Natural killer cell (primary cell): ENCODE results near the gene RBBP8NL. TPM values are rescaled to one million over a fixed set of nuclear protein-coding genes. Genes with fewer than 3 reads are reported as not detected.

ENCODE experiments used
- ATAC-seq, 3 donors: fragments of 150-1000 bp in 2 of 3; fragments of 200-7000 bp in 1 of 3; cut with Tn5 transposase; 1 replicate in 1 of 3; 2 replicates in 2 of 3; pipeline ENCODE4 v1.10.0; 2021; ENCODE audit warnings: mild to moderate bottlenecking in 2 of 3, moderate library complexity in 2 of 3
- DNase-seq, 2 donors: peaks; one replicate each; pipeline versions ENCODE4 v3.0.0 to v3.0.0-alpha.2; 2013 to 2021; ENCODE audit warnings: mixed read lengths in 1 of 2
- H3K27ac ChIP-seq: one replicate; pipeline ENCODE4 v1.5.1; 2013; ENCODE audit warnings: mild to moderate bottlenecking, low read length
- H3K27me3 ChIP-seq: one replicate; pipeline ENCODE4 v1.6.1; 2013; ENCODE audit warnings: low read length; ENCODE audit not compliant: control insufficient read depth, insufficient read depth
- H3K36me3 ChIP-seq: one replicate; pipeline ENCODE4 v1.6.1; 2013; ENCODE audit warnings: low read length; ENCODE audit not compliant: control insufficient read depth, insufficient read depth
- H3K4me1 ChIP-seq: one replicate; pipeline ENCODE4 v1.6.1; 2013; ENCODE audit warnings: low read length; ENCODE audit not compliant: control insufficient read depth, insufficient read depth
- H3K4me3 ChIP-seq: one replicate; pipeline ENCODE4 v1.5.1; 2013; ENCODE audit warnings: low read length
- H3K9me3 ChIP-seq: one replicate; pipeline ENCODE4 v1.6.1; 2013; ENCODE audit warnings: low read length; ENCODE audit not compliant: control insufficient read depth, insufficient read depth
- H3K27ac Mint-ChIP-seq, 2 donors: one replicate each; pipeline ENCODE4 v1.8.0; 2022; ENCODE audit warnings: mild to moderate bottlenecking in 2 of 2, mixed read lengths in 2 of 2, moderate library complexity in 1 of 2
- H3K27me3 Mint-ChIP-seq, 2 donors: one replicate each; pipeline ENCODE4 v1.8.0; 2022; ENCODE audit warnings: low read depth in 2 of 2, mixed read lengths in 2 of 2
- H3K36me3 Mint-ChIP-seq: one replicate; pipeline ENCODE4 v1.8.0; 2022; ENCODE audit warnings: mixed read lengths
- H3K4me1 Mint-ChIP-seq, 2 donors: one replicate each; pipeline ENCODE4 v1.8.0; 2022; ENCODE audit warnings: mixed read lengths in 2 of 2
- H3K4me3 Mint-ChIP-seq: one replicate; pipeline ENCODE4 v1.8.0; 2022; ENCODE audit warnings: mild to moderate bottlenecking, moderate library complexity, mixed read lengths
- H3K9me3 Mint-ChIP-seq, 2 donors: one replicate each; pipeline ENCODE4 v1.8.0; 2022; ENCODE audit warnings: mixed read lengths in 2 of 2
- WGBS: methylation state at CpG from one replicate; pipeline ENCODE4 v1.1.7; 2013; ENCODE audit warnings: missing lambda C conversion rate; ENCODE audit not compliant: insufficient coverage; 5-methylcytosine and 5-hydroxymethylcytosine counted together
- intact Hi-C: fragments of 100-400 bp; cut with micrococcal nuclease; formaldehyde crosslinking; loops from one replicate; pipeline ENCODE4 v1.14.2; 2022
- total RNA-seq, 4 donors: library from RNA; stranded (reverse); fragments of 120-200 nt in 1 of 4; gene quantifications; one replicate each; pipeline versions ENCODE4 v1.2.3 to v1.2.4, GENCODE V29; 2013 to 2022
- TF ChIP-seq, protein P1 (sequence below): fragments of 200-600 bp; IDR thresholded peaks from one replicate; pipeline ENCODE4 v1.8.0; 2022; ENCODE audit warnings: antibody characterized with exemption

The RBBP8NL gene
- total RNA-seq, 3 donors from 2014 or later (not counting 1 experiment from before 2014, with no cell fraction given): not detected

DNA sequence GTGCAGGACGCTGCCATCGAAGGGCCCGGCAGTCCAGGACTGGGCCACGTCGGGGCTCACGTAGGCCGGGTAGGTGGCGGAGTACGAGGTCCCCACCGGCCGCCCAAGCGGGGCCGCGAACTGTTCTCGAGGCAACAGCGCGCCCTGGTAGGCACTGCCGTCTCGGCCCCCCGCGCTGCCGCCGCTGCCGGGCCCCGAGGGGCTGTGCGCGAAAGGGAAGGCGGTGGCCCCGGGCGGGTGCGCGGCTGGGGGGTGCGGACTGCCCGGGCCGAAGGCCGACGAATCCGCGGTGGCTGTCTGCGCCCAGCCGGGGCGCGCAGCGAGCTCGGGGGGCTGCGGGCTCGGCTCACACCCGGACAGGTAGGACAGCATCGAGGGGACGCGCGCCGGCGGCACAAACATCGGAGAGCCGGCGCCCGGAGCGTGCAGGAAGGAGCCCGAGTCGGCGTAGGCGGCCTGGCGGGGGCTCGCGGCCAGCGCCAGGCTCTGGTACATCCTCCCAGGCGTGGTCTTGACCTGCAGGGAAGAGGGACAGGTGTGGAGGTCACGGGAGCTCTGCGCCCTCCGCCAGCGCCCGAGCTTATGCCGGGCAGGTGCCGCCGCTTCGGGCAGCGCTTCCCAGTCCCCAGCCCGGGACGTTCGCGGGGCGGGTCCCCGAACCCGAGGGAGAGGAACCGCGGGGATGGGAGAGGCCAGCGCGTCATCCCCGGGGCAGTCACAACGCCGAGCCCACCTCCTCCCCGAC lies 47.9 kb upstream of the RBBP8NL start:
- WGBS: 6% methylated on average over 93 of the region's 93 CpGs
- Mint-ChIP-seq H3K4me3 (no peak overlapping the region), H3K36me3 (no peaks in the 10 kb centered on the region), H3K27me3 (peaks cover 46 to 47% of the 10 kb centered on the region in 2 donors), H3K27ac (no peak overlapping the region), H3K4me1 (peaks cover 0 to 7% of the 10 kb centered on the region in 2 donors), H3K9me3 (no peaks in the 10 kb centered on the region)
- ATAC-seq (no peak), DNase-seq (no peak)
- TF ChIP-seq, protein P1, sequence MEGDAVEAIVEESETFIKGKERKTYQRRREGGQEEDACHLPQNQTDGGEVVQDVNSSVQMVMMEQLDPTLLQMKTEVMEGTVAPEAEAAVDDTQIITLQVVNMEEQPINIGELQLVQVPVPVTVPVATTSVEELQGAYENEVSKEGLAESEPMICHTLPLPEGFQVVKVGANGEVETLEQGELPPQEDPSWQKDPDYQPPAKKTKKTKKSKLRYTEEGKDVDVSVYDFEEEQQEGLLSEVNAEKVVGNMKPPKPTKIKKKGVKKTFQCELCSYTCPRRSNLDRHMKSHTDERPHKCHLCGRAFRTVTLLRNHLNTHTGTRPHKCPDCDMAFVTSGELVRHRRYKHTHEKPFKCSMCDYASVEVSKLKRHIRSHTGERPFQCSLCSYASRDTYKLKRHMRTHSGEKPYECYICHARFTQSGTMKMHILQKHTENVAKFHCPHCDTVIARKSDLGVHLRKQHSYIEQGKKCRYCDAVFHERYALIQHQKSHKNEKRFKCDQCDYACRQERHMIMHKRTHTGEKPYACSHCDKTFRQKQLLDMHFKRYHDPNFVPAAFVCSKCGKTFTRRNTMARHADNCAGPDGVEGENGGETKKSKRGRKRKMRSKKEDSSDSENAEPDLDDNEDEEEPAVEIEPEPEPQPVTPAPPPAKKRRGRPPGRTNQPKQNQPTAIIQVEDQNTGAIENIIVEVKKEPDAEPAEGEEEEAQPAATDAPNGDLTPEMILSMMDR: no peak
- intact Hi-C loops: no loop called here
- no peaks in the 10 kb centered on the region for H3K36me3 ChIP-seq
- no peak overlapping the region for H3K4me3 ChIP-seq
- H3K27ac ChIP-seq: no peak overlapping the region
- H3K9me3 ChIP-seq: no peaks in the 10 kb centered on the region
- H3K27me3 ChIP-seq: peaks cover 17% of the 10 kb centered on the region
- peaks cover 3% of the 10 kb centered on the region for H3K4me1 ChIP-seq

- peaks cover 0 to 7% of the 10 kb centered on the region in 2 donors for H3K4me1 Mint-ChIP-seq
- H3K4me1 ChIP-seq: peaks cover 2% of the 10 kb centered on the region
- no peaks in the 10 kb centered on the region for H3K9me3 Mint-ChIP-seq
- no peak overlapping the region for H3K27ac ChIP-seq
- intact Hi-C loops: no loop called here
- no peak for DNase-seq
- peaks cover 17% of the 10 kb centered on the region for H3K27me3 ChIP-seq
- no peak overlapping the region for H3K4me3 Mint-ChIP-seq
- no peaks in the 10 kb centered on the region for H3K9me3 ChIP-seq
- no peak overlapping the region for H3K27ac Mint-ChIP-seq
- TF ChIP-seq, protein P1: no peak
- H3K36me3 Mint-ChIP-seq: no peaks in the 10 kb centered on the region
- no peak for ATAC-seq
- peaks cover 47 to 50% of the 10 kb centered on the region in 2 donors for H3K27me3 Mint-ChIP-seq
- H3K4me3 ChIP-seq: no peak overlapping the region
- no peaks in the 10 kb centered on the region for H3K36me3 ChIP-seq
- 9% methylated on average over 25 of the region's 25 CpGs for WGBS
Measured at GRCh38 chr20:62474604-62475026, 47.3 kb upstream of the RBBP8NL start.

GRCh38 chr20:62473717-62474603 lies 46.6 kb upstream of the RBBP8NL start:
- Histone ChIP-seq H3K9me3 (no peaks in the 10 kb centered on the region), H3K4me3 (no peak overlapping the region), H3K36me3 (no peaks in the 10 kb centered on the region), H3K27ac (no peak overlapping the region), H3K27me3 (peaks cover 16% of the 10 kb centered on the region), H3K4me1 (peaks cover 2% of the 10 kb centered on the region)
- DNase-seq (no peak), ATAC-seq (no peak)
- H3K27me3 Mint-ChIP-seq: peaks cover 40 to 48% of the 10 kb centered on the region in 2 donors
- no peaks in the 10 kb centered on the region for H3K9me3 Mint-ChIP-seq
- WGBS: 16% methylated on average over 51 of the region's 52 CpGs
- no peak overlapping the region for H3K4me3 Mint-ChIP-seq
- intact Hi-C loops: no loop called here
- H3K36me3 Mint-ChIP-seq: no peaks in the 10 kb centered on the region
- H3K4me1 Mint-ChIP-seq: peaks cover 0 to 7% of the 10 kb centered on the region in 2 donors
- TF ChIP-seq, protein P1: no peak
- H3K27ac Mint-ChIP-seq: no peak overlapping the region
